Hepatocyte (in vitro differentiated cells): ENCODE data around the gene CPNE4.

Experiments used
- EZH2phosphoT487 ChIP-seq: fragments of 200-600 bp; sonication (generic); IDR thresholded peaks from one replicate; pipeline ENCODE4 v1.6.1; 2018; ENCODE audit warnings: antibody characterized with exemption, mild to moderate bottlenecking, low read depth, moderate library complexity; ENCODE audit not compliant: unreplicated experiment, severe bottlenecking
- TF ChIP-seq, protein P1 (sequence below): fragments of 200-600 bp; sonication (generic); IDR thresholded peaks from 2 replicates; pipeline ENCODE4 v1.5.1; 2016; ENCODE audit warnings: antibody characterized with exemption, mild to moderate bottlenecking; ENCODE audit not compliant: poor library complexity

DNA sequence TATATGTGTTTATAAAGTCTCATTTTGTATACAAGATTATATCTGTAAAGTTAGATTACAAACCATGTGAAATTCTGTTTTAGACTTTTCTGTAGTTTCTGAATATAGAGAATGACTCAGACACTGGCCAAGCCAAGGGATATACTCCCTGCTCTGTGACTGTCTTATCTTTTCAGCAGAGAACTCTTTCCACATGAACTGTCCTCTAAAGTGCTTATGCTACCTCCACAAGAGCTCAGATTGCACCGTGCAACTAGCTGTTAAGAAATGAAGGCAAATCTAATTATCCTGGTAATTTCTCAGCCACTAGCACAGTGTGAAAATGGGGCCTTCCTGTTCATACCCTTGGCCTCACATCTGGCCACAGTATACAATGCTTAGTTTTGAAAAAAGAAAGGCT, 44.3 kb upstream of the CPNE4 start:
- TF ChIP-seq, protein P1, sequence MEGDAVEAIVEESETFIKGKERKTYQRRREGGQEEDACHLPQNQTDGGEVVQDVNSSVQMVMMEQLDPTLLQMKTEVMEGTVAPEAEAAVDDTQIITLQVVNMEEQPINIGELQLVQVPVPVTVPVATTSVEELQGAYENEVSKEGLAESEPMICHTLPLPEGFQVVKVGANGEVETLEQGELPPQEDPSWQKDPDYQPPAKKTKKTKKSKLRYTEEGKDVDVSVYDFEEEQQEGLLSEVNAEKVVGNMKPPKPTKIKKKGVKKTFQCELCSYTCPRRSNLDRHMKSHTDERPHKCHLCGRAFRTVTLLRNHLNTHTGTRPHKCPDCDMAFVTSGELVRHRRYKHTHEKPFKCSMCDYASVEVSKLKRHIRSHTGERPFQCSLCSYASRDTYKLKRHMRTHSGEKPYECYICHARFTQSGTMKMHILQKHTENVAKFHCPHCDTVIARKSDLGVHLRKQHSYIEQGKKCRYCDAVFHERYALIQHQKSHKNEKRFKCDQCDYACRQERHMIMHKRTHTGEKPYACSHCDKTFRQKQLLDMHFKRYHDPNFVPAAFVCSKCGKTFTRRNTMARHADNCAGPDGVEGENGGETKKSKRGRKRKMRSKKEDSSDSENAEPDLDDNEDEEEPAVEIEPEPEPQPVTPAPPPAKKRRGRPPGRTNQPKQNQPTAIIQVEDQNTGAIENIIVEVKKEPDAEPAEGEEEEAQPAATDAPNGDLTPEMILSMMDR: no peak
- TF ChIP-seq EZH2phosphoT487: no peak
